ENCODE data around the gene STYXL2.

The STYXL2 gene

GRCh38 chr1:167076136-167076710, 17.7 kb upstream of the STYXL2 start:
- ChIA-PET POLR2A (ENCODE audit: low non-redundant PET) (no interaction called here), CTCF (no interaction called here)
- no peak for DNase-seq (ENCODE audit: low spot score)
- TF ChIP-seq CTCF (conservative IDR thresholded peaks at IDR 0.05; ENCODE audit: low read depth) = no peak
- no peak overlapping the region for H3K27ac ChIP-seq

GRCh38 chr1:167077128-167077867, 16.6 kb upstream of the STYXL2 start:
- TF ChIP-seq CTCF (conservative IDR thresholded peaks at IDR 0.05; ENCODE audit: low read depth) = no peak
- DNase-seq (ENCODE audit: low spot score) = no peak
- ChIA-PET CTCF (no interaction called here), POLR2A (ENCODE audit: low non-redundant PET) (no interaction called here)
- no peak overlapping the region for H3K27ac ChIP-seq

GRCh38 chr1:167077868-167078210, 16.0 kb upstream of the STYXL2 start:
- no peak overlapping the region for H3K27ac ChIP-seq
- TF ChIP-seq CTCF (conservative IDR thresholded peaks at IDR 0.05; ENCODE audit: low read depth) = no peak
- DNase-seq (ENCODE audit: low spot score) = no peak
- ChIA-PET POLR2A (ENCODE audit: low non-redundant PET) (no interaction called here), CTCF (no interaction called here)

GRCh38 chr1:167081594-167082156, 12.2 kb upstream of the STYXL2 start:
- no peak overlapping the region for H3K27ac ChIP-seq
- DNase-seq (ENCODE audit: low spot score) = no peak
- ChIA-PET POLR2A (ENCODE audit: low non-redundant PET) (no interaction called here), CTCF (no interaction called here)
- no peak for TF ChIP-seq CTCF (conservative IDR thresholded peaks at IDR 0.05; ENCODE audit: low read depth)

- ChIA-PET POLR2A (ENCODE audit: low non-redundant PET) (no interaction called here), CTCF (interaction anchor here (0.6 to 1.0 kb wide), 3 partner anchors 23 to 406 kb away, joined by 3 to 5 read pairs (median 4); partner anchors contain the start of gene ILDR2)
- H3K27ac ChIP-seq = no peak overlapping the region
- no peak for TF ChIP-seq CTCF (conservative IDR thresholded peaks at IDR 0.05; ENCODE audit: low read depth)
- DNase-seq (ENCODE audit: low spot score) = no peak
Measured at GRCh38 chr1:167082511-167083027, 11.3 kb upstream of the STYXL2 start.

GRCh38 chr1:167083066-167083665, 10.7 kb upstream of the STYXL2 start:
- H3K27ac ChIP-seq = no peak overlapping the region
- ChIA-PET CTCF (interaction anchor here (0.8 to 1.0 kb wide), 2 partner anchors 24 to 108 kb away, joined by 3 to 5 read pairs; partner anchors contain the start of gene ILDR2), POLR2A (ENCODE audit: low non-redundant PET) (no interaction called here)
- no peak for TF ChIP-seq CTCF (conservative IDR thresholded peaks at IDR 0.05; ENCODE audit: low read depth)
- no peak for DNase-seq (ENCODE audit: low spot score)

Measured in RWPE1 (cell line).